HG03064 (cell line): ENCODE measurements around the gene ZCCHC9.
"Not testable (repeated sequence)": the region's sequence is repeated elsewhere in the genome, so short reads cannot be mapped to it uniquely, and the experiment has no call there.

ENCODE experiments used
- ATAC-seq: cut with Tn5 transposase; IDR thresholded peaks from one replicate; pipeline ENCODE4 v1.9.1; 2021; ENCODE audit warnings: low read depth; ENCODE audit not compliant: unreplicated experiment

The ZCCHC9 gene, protein sequence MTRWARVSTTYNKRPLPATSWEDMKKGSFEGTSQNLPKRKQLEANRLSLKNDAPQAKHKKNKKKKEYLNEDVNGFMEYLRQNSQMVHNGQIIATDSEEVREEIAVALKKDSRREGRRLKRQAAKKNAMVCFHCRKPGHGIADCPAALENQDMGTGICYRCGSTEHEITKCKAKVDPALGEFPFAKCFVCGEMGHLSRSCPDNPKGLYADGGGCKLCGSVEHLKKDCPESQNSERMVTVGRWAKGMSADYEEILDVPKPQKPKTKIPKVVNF

DNA sequence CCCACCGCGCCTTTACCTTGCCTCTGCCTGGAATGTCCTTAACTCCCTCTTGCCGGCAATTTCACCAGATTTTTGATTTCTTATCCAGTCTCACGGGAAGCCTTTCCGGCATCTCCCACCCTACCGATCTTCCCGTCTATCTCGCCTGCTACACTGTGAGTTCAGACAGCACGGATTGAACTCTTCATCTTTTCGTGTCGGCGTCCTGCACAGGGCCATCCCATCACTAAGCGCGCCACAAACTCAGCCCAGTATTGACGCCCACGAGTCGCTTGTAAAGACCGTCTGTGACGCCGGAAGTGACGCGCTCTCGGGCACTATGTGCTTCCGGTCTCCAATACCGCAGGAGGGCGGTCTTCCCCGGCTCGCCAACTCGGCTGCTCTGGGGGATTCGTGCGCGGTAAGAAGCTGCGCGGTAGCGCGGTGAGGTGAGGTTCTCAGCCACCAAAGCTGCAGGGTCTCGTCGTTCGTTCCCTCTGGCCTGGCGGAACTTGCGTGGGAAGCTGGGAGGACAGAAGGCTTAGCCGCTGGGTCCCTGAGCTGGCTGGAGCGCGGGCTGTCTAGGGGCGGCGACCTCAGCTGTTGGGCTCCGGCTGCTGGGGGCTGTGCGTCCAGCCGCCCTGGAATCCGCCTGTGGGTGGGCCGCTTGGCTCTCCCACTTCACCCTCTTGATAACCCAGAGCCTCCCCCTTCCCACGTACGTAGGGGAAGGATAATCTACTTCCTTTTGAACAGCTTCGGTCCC lies at the start of gene ZCCHC9:
ZCCHC9 (plus strand) TSS at position 317 of the 745 bp plus-strand sequence. CDS start 3,171 bp downstream, outside the sequence.
- peak; percentile 98 for ATAC-seq

DNA sequence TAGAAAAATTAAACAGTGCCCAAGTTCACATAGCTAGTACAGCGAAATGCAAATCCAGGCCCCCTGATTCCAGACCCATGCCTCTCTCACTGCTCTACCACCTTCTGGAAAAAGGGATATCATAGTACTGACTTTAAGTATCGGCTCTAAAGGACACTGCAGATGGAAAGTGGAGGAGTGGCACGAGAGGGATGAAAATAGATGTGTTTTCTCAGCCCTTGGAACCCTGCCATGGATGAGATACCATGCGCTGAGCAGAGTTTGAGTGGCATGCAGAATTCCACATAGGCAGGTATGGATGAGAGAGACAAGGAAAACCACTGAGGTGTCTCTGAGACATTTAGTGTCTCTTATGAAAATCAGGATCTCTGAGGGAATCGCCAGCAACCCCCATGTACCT lies 49.5 kb upstream of the ZCCHC9 start:
- no peak for ATAC-seq

DNA sequence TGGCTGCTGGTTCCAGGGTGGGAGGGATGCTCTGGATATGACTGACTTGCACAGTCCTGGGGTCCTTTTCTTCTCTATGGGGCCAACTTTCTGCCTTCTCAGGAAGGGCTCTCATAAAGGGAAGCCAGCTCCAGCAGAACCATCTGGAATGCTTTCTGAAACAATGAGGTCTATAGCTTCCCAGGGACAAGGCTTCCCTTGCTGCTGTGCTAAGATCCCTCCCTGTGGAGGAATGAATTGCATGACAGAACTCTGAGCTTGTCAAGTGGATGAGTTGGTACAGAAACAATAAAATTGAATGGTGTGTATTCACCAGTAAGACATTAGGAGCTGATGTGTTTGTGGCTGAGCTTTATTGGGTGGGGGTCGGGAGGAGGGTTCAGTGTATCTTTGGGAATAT lies 48.5 kb upstream of the ZCCHC9 start:
- ATAC-seq: no peak

DNA sequence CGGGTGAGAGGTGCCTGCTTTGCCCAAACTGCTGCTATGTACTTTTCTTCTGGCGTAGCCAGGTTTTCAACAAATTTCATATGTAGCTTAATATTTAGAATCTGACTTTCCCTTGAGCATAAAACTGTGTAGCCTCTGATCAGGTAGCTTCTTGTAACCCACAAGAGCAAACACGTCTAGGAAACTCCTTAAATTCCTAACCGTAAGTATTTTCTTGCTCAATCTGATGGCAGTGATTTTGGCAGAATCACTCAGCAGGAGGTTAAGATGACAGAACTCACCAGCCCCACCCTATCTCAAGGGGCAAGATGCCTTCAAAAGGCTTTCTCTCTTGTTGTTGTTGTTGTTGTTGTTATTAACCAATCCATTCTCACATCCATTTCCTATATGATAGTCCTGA lies 47.5 kb upstream of the ZCCHC9 start:
- no peak for ATAC-seq

DNA sequence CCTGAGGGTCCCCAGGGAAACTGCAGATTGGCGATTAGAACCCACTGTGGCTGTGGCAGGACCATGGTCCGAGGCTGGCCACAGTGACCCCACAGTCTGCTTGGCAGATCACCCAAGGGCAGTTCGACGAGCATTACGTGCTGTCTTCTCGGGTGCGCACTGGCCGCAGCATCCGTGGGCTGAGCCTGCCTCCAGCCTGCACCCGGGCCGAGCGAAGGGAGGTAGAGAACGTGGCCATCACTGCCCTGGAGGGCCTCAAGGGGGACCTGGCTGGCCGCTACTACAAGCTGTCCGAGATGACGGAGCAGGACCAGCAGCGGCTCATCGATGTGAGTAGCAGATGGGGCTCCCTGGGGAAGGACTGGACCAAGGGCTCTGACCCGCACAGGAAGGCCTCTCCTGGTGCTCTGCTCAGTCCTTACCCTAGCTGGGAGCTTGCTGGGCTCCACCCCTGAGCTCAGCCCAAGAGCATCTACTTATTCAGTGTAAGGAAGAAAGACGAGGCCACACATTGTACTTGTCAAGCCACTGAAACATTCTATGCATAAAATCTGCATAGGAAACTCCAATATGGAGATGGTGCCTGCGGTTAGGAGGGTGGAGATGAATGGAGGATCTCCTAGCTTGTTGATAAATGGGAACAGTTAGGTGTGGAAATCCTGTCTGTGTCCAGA lies 46.4 kb upstream of the ZCCHC9 start:
- ATAC-seq: no peak

DNA sequence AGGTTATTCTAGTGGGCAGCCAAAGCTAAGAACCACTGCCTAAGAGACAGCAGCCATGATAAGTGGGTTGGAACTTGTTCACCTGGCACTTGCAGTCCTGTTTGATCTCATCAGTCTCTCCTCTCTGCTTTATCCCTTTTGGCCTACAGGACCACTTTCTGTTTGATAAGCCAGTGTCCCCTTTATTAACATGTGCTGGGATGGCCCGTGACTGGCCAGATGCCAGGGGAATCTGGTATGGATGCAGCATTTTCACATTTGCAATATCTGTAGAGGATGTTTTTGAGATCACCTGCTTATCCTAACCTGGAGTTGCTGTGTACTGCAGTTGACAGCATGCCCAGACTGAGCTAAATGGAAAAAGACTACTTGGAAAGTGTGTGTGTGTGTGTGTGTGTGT lies 44.6 kb upstream of the ZCCHC9 start:
- ATAC-seq: no peak

DNA sequence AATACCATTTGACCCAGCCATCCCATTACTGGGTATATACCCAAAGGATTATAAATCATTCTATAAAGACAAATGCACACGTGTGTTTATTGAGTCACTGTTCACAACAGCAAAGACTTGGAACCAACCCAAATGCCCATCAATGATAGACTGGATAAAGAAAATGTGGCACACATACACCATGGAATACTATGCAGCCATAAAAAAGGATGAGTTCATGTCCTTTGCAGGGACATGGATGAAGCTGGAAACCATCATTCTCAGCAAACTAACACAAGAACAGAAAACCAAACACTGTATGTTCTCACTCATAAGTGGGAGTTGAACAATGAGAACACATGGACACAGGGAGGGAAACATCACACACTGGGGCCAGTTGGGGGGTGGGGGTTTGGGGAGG lies 38.6 kb upstream of the ZCCHC9 start:
- not testable (repeated sequence) for ATAC-seq

DNA sequence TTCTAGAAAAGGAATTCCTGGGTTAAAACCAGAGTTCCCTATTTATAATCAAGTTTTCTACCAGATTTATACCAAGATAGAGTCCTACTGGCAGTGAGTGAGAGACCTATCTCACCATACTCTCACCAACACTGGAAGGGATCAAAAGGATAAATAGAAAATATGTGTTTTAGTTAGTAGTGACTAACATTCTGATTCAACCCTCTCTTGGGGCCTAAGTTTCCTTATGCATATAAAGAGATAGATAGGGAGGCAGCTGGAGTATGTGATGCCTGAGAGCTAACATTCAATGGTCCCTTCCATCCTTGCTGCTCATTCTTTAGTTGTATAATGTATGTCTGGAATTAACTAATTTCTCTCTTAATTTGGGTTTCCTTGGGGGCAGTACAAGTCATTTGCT lies 36.3 kb upstream of the ZCCHC9 start:
- no peak for ATAC-seq

DNA sequence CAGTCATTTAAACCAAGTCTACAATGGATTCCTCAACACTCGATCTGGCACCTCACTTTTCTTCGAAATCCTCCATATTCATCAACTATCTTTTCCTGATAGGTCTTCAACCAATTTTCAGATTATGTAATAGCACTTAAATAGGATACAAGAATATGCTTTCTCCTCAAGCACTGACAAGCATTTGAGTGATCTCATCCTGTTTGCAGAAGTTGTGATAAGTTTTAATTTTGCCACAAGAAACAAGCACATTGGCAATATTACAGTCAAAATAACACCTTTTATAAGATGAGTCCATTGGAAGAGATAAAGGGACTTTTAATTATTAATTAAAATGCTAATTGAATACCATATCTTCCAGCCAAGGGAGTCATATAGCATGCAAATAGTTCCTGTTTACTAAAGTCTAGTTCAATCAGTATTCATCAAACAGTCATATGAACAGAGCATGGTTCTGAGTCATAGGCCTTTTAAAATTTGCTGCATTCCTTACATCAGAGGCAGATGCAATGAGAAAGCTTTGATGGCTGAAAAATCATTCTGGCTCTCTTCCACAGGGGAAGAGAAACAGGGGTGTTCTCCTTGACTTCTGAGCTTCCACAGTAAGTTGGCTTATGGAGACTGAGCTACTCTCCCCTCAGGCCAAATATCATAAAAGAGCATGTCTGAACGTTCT lies 32.7 kb upstream of the ZCCHC9 start:
- ATAC-seq: no peak

DNA sequence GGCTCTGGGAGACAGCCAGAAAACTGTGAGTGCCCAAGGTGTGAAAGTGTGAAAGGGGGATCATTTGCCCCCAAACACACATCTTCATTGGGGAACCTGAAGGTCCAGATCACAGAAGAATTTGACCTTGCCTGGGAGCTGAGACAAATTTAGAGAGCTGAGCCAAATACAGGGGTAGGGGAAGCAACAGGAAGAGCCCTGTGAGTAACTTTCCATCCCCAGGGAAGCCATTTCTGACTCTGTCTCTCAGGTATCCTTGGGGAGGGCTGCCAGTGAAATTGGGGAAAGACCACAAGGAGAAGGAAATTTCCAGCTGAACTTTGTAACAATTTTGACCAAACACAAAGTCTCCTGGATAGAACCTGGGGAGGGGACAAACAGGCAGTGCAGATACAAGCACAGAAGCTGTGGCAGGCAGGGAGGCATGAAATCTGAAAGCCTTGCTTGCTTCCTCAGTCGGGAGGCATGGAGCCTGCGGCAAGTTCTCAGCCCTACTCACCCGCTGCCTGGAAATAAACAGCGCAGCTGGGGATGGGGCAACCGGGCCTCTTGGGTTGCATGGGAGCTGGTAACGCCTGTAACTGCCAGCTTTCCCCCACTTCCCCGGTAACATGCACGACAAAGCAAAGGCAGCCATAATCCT lies 31.5 kb upstream of the ZCCHC9 start:
- no peak for ATAC-seq

DNA sequence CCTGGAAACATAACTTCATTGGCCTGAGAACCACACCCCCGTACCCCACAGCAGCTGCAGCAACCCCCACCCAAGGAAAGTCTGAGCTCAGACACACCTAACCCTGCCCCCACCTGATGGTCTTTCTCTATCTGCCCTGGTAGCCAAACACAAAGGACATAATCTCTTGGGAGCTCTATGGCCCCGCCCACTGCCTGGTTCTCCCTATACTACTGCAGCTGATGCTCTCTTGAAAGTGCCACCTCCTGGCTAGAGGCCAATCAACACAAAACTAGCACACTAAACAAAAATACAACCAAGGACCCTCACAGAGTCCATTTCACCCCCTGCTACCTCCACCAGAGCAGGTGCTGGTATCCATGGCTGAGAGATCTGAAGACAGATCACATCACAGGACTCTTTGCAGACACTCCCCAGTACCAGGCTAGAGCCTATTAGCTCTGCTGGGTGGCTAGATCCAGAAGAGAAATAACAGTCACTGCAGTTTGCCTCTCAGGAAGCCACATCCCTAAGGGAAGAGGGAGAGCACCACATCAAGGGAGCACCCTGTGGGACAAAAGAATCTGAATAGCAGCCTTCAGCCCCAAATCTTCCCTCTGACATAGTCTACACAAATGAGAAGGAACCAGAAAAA lies 30.9 kb upstream of the ZCCHC9 start:
- not testable (repeated sequence) for ATAC-seq

DNA sequence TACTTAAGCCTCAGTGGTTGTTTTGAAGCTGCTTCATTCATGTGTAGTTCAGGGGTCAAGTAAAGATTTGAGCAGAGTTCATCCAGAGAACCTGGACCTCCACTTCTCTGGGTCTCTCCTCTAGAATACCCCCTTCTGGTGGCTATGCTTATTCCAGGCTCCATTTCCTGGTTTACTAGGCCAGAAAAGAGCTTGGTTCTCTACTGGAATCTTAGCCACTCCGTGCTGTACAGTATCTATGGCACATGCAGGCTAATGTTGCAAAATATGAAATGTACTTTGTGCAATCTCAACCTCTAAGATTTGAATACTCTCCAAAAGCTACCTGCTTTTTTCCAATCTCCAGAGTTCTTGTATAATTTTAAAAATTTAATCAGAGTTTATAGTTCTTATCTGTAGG lies 17.4 kb upstream of the ZCCHC9 start:
- no peak for ATAC-seq

DNA sequence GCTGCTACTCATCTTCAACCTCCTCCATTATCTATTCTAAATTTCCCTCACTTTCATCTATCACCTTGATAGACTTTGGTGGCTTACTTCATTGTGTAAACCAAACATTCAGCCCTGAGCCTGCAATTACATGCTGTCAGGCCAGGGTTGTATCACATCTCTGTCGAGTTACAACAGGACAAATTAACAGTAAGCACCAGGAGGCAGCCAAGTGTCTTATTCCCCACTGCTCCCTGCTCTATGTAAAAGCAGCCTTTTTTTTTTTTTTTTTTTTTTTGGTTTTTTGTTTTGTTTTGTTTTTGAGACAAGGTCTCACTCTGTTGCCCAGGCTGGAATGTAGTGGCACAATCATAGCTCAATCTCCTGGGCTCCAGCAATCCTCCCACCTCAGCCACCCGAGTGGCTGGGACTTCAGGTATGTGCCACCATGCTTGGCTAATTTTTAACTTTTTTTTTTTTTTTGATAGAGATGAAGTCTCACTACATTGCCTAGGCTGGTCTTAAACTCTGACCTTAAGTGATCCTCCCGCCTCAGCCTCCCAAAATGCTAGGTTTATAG lies 15.2 kb upstream of the ZCCHC9 start:
- no peak for ATAC-seq

DNA sequence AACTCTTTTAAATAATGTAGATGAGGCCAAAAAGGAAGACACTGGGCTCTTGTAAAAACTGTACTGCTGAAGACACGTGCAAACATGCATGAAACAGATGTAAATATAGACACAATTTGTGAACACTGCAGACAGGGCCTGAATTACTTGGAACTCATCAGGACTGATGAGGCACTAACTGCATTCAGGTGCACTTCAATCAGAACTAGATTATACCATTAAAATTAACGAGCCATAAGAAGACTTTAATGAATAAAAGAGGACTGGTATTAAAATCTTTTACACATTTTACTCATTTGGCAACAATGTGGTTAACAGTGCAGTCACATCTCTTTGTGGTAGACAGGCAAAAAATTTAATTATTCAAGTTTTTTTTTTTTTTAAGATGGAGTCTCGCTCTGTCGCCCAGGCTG lies 13.4 kb upstream of the ZCCHC9 start:
- ATAC-seq: no peak

DNA sequence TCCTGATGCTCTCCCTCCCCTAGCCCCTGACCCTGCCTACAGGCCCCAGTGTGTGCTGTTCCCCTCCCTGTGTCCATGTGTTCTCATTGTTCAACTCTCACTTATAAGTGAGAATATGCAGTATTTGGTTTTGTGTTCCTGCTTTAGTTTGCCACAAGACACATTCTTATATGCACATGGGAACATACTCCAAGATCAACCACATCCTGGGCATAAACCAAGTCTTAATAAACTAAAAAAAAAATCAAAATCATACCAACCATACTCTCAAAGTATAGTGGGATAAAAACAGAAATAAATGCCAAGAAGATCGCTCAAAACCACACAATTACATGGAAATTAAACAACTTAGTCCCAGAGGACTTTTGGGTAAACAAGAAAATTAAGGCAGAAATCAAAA lies 11.2 kb upstream of the ZCCHC9 start:
- ATAC-seq: no peak

DNA sequence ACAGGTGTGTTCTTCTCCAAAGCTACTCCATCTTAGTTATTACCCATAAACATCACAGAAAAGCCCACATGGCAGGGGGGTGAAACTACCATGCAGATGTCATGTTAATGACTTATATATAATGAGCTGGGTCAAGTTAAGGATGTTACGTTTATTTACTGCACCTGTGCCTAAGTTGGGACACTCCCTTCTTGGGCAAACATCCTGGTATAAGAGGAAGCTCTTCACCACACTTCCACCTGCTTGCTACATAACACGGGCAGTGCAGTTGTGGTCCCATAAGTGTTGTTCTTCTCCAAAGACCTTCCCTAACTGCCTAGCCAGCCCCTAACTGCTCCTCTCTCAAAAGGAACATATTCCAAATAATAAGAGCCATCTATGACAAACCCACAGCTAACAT lies 9.3 kb upstream of the ZCCHC9 start:
- no peak for ATAC-seq

DNA sequence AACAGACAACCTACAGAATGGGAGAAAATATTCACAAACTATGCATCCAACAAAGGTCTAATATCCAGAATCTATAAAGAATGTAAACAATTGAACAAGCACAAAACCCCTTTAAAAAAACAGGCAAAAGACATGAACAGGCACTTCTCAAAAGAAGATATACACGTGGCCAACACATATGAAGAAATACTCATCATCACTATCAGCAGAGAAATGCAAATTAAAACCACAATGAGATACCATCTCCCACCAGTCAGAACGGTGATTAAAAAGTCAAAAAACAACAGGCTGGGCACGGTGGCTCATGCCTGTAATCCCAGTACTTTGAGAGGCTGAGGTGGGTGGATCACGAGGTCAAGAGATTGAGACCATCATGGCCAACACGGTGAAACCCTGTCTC lies 7.4 kb upstream of the ZCCHC9 start:
- ATAC-seq: not testable (repeated sequence)

DNA sequence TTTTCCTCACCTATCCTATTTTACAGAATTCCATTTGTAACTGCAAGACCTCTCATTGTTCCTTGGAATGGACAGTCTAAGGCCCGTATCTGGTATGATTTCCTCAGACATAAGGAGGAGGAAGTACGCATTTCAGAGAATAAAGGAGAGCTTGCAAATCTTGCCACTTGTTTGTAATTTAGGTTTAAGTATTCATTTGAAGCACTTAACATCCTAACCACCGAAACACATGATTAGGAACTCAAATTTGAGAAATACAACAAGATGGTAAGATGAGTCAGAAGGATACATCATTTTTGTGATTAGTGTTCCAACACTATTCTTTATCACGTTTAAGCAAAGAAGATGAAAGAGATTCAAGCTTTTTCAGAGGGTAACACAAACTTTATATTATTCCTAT lies 3.9 kb upstream of the ZCCHC9 start:
- no peak for ATAC-seq

DNA sequence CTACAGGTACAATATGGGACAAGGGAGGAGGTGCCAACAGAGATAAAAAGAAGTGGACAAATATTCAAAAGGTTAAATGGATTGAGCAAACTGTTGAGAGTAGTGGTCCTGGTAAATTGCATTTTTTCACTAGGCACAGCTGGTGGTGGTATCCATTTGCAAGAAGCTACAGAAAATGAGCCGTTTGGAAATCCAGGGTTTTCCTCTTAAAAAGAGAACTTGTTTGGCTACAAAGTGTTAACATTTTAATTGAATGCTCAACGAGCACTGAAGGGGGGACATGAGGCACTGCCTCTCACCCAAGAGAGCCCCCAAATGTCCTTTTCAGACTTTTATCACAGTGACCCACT lies 491 bp upstream of the ZCCHC9 start:
- ATAC-seq: no peak

DNA sequence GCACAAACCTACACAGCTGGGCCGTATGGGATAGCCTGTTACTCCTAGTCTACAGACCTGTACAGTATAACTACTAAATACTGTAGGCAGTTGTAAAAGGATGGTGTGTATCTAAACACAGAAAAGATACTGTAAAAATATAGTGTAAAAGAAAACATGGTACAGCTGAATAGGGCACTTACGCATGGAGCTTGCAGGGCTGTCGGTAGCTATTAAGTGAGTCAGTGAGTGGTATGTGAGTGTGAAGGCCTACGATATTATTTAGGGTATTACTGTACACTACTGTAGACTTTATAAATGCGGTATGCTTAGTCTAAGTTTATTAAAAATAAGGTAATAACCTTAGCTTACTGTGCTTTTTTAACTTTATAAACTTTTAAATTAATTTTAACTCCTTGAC lies 1.2 kb downstream of the ZCCHC9 start:
- ATAC-seq: no peak
